ENCODE measurements around the gene TXLNA. TPM values are rescaled to one million over a fixed set of nuclear protein-coding genes. Genes with fewer than 3 reads are reported as not detected.

TXLNA gene
- total RNA-seq, 4 donors from 2014 or later = 34.5 to 54.0 (median 40.7) TPM

DNA sequence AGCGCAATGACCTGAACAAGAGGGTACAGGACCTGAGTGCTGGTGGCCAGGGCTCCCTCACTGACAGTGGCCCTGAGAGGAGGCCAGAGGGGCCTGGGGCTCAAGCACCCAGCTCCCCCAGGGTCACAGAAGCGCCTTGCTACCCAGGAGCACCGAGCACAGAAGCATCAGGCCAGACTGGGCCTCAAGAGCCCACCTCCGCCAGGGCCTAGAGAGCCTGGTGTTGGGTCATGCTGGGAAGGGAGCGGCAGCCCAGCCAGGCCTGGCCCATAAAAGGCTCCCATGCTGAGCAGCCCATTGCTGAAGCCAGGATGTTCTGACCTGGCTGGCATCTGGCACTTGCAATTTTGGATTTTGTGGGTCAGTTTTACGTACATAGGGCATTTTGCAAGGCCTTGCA is 15.5 kb downstream of the TXLNA start:
- no peak overlapping the region for H3K27ac ChIP-seq
- H3K27me3 ChIP-seq = no peaks in the 10 kb centered on the region
- no peak for TF ChIP-seq POLR2A (IDR thresholded peaks at IDR 0.05)
- TF ChIP-seq, protein P1, sequence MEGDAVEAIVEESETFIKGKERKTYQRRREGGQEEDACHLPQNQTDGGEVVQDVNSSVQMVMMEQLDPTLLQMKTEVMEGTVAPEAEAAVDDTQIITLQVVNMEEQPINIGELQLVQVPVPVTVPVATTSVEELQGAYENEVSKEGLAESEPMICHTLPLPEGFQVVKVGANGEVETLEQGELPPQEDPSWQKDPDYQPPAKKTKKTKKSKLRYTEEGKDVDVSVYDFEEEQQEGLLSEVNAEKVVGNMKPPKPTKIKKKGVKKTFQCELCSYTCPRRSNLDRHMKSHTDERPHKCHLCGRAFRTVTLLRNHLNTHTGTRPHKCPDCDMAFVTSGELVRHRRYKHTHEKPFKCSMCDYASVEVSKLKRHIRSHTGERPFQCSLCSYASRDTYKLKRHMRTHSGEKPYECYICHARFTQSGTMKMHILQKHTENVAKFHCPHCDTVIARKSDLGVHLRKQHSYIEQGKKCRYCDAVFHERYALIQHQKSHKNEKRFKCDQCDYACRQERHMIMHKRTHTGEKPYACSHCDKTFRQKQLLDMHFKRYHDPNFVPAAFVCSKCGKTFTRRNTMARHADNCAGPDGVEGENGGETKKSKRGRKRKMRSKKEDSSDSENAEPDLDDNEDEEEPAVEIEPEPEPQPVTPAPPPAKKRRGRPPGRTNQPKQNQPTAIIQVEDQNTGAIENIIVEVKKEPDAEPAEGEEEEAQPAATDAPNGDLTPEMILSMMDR (IDR thresholded peaks at IDR 0.05) = no peak
- intact Hi-C loops (cut with DNase I) = no loop called here
- 80 to 83% methylated on average over 1 to 2 of the region's 6 CpGs for WGBS, 2 donors
- no peak overlapping the region for H3K4me3 ChIP-seq
- no peak for DNase-seq
- H3K4me1 ChIP-seq = peaks cover 6 to 17% (median 10%) of the 10 kb centered on the region in 3 donors
- peaks cover 55 to 85% (median 63%) of the 10 kb centered on the region in 3 donors for H3K36me3 ChIP-seq
- H3K9me3 ChIP-seq = no peaks in the 10 kb centered on the region

GRCh38 chr1:32195531-32195930 is 16.1 kb downstream of the TXLNA start:
- DNase-seq = no peak
- Histone ChIP-seq H3K36me3 (peaks cover 52 to 80% (median 58%) of the 10 kb centered on the region in 3 donors), H3K27me3 (no peaks in the 10 kb centered on the region), H3K4me1 (peaks cover 7 to 22% (median 13%) of the 10 kb centered on the region in 3 donors), H3K27ac (no peak overlapping the region), H3K4me3 (no peak overlapping the region), H3K9me3 (no peaks in the 10 kb centered on the region)
- intact Hi-C loops (cut with DNase I) = no loop called here
- TF ChIP-seq, protein P1 (IDR thresholded peaks at IDR 0.05) = no peak
- TF ChIP-seq POLR2A (IDR thresholded peaks at IDR 0.05) = no peak
- WGBS, 2 donors = 79% methylated on average over 2 of the region's 3 CpGs; no CpG with 5 or more reads in 1 of the 2 donors

GRCh38 chr1:32195972-32196823 is 16.7 kb downstream of the TXLNA start:
- Histone ChIP-seq H3K4me1 (peaks cover 7 to 29% (median 17%) of the 10 kb centered on the region in 3 donors), H3K36me3 (peaks cover 49 to 73% (median 51%) of the 10 kb centered on the region in 3 donors), H3K9me3 (no peaks in the 10 kb centered on the region), H3K4me3 (no peak overlapping the region), H3K27me3 (no peaks in the 10 kb centered on the region), H3K27ac (no peak overlapping the region)
- no peak for DNase-seq
- intact Hi-C loops (cut with DNase I) = no loop called here
- no peak for TF ChIP-seq POLR2A (IDR thresholded peaks at IDR 0.05)

DNA sequence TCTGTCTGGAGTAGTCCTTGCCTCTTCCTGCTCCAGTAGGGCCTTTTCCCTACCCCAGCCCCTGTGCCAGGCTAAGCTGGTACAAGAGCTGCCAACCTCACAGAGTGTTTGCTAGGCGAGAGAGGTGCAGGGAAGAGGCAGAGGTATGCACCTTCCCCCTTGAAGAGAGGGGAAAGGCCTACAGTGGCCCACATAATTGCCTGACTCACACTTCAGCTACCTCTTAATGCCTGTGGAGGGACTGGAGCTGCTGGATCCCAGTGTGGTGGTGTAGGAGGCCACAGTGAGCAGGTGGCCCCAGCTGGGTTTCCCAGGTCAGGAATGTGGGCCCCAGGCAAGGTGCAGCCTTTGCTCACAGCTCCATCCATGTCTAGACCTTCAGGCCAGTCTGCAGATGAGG is 17.6 kb downstream of the TXLNA start:
- Histone ChIP-seq H3K4me1 (peaks cover 7 to 38% (median 24%) of the 10 kb centered on the region in 3 donors), H3K36me3 (peaks cover 41 to 64% (median 42%) of the 10 kb centered on the region in 3 donors), H3K9me3 (no peaks in the 10 kb centered on the region), H3K27me3 (no peaks in the 10 kb centered on the region), H3K4me3 (no peak overlapping the region), H3K27ac (no peak overlapping the region)
- no CpG with 5 or more reads among the region's 1 CpG for WGBS, 2 donors
- no peak for TF ChIP-seq POLR2A (IDR thresholded peaks at IDR 0.05)
- TF ChIP-seq, protein P1 (IDR thresholded peaks at IDR 0.05) = no peak
- no peak for DNase-seq
- intact Hi-C loops (cut with DNase I) = no loop called here

- no peak for DNase-seq
- H3K9me3 ChIP-seq = no peaks in the 10 kb centered on the region
- H3K27ac ChIP-seq = no peak overlapping the region
- peaks cover 34 to 57% (median 35%) of the 10 kb centered on the region in 3 donors for H3K36me3 ChIP-seq
- H3K4me1 ChIP-seq = peaks cover 7 to 40% (median 24%) of the 10 kb centered on the region in 3 donors
- TF ChIP-seq, protein P1 (IDR thresholded peaks at IDR 0.05) = no peak
- no peak for TF ChIP-seq POLR2A (IDR thresholded peaks at IDR 0.05)
- intact Hi-C loops (cut with DNase I) = no loop called here
- 60 to 65% methylated on average over 4 to 6 of the region's 6 CpGs for WGBS, 2 donors
- no peak overlapping the region for H3K4me3 ChIP-seq
- no peaks in the 10 kb centered on the region for H3K27me3 ChIP-seq
These were observed 18.4 kb downstream of the TXLNA start for GRCh38 chr1:32197837-32198236.

Measured in esophagus squamous epithelium (tissue), 5 donors.